Activated CD4-positive, alpha-beta T cell treated with anti-CD3 and anti-CD28 coated beads, Interleukin-2, amount 10 ng/mL, durations not matched to agents 7 days and 5 days (primary cell): Measurements from ENCODE around the gene HLA-DPB1. TPM values are rescaled to one million over a fixed set of nuclear protein-coding genes. Genes with fewer than 3 reads are reported as not detected.

ENCODE experiments used
- CTCF ChIA-PET: fragments of 350-600 bp; sonication (Branson Sonifier 250); formaldehyde crosslinking; loops from one replicate; lab custom pipeline; 2021; ENCODE audit warnings: antibody characterized with exemption; lab: Charles Lee
- POLR2A ChIA-PET: fragments of 350-600 bp; sonication (Branson Sonifier 250); formaldehyde crosslinking; loops from one replicate; lab custom pipeline; 2021; ENCODE audit warnings: antibody characterized with exemption; lab: Charles Lee
- DNase-seq: peaks from one replicate; pipeline ENCODE4 v3.0.0-alpha.2; 2020
- H3K27ac Mint-ChIP-seq: one replicate; pipeline ENCODE4 v1.8.0; 2021; ENCODE audit warnings: mild to moderate bottlenecking, moderate library complexity, mixed read lengths
- H3K27me3 Mint-ChIP-seq: one replicate; pipeline ENCODE4 v1.8.0; 2021; ENCODE audit warnings: mixed read lengths
- H3K36me3 Mint-ChIP-seq: one replicate; pipeline ENCODE4 v1.8.0; 2021; ENCODE audit warnings: low read depth, mixed read lengths
- H3K4me1 Mint-ChIP-seq: one replicate; pipeline ENCODE4 v1.8.0; 2021; ENCODE audit warnings: mixed read lengths
- H3K4me3 Mint-ChIP-seq: one replicate; pipeline ENCODE4 v1.8.0; 2021; ENCODE audit warnings: mild to moderate bottlenecking, moderate library complexity, mixed read lengths
- H3K9me3 Mint-ChIP-seq: one replicate; pipeline ENCODE4 v1.8.0; 2021; ENCODE audit warnings: mixed read lengths
- total RNA-seq, 2 experiments: library from RNA; stranded (reverse); gene quantifications; one replicate each; pipeline ENCODE4 v1.2.3, GENCODE V29; 2021

The HLA-DPB1 gene
- total RNA-seq, 2 experiments from 2014 or later = 24.7 to 26.2 TPM

DNA sequence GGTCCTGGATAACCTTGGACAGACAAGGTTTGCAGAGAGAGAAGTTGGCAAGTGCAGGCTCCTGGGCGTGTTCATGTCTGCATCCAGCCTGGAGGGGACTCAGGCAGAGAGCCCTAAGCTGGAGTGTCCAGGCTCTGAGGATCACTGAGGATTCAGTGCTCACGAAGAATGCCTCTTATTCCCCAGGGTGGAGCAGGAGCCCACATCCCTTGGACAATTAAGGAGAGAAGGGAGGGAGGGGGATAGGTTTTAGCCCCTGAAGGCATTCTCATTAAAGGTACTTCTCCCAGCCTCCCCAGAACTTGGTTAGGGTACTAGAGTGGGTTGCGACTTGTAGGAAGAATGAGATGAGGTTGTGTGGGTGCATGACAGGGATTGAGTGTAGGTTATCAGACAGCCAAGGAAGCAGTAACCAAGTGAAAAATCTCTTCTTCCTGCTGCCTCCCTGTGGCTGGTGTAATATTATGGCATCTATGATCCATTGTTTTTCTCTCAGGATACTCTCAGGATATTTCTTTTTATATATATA lies 680 bp downstream of the HLA-DPB1 start:
- peaks cover 5% of the 10 kb centered on the region for H3K27me3 Mint-ChIP-seq
- no peak for DNase-seq
- no peaks in the 10 kb centered on the region for H3K9me3 Mint-ChIP-seq
- H3K4me3 Mint-ChIP-seq = peak overlapping the region; percentile 72
- ChIA-PET CTCF (interaction anchor here (0.5 to 1.1 kb wide), 4 partner anchors 9 to 86 kb away, joined by 4 read pairs; no protein-coding TSS in a partner anchor), POLR2A (no interaction called here)
- peaks cover 43% of the 10 kb centered on the region for H3K4me1 Mint-ChIP-seq
- H3K27ac Mint-ChIP-seq = no peak overlapping the region
- no peaks in the 10 kb centered on the region for H3K36me3 Mint-ChIP-seq

DNA sequence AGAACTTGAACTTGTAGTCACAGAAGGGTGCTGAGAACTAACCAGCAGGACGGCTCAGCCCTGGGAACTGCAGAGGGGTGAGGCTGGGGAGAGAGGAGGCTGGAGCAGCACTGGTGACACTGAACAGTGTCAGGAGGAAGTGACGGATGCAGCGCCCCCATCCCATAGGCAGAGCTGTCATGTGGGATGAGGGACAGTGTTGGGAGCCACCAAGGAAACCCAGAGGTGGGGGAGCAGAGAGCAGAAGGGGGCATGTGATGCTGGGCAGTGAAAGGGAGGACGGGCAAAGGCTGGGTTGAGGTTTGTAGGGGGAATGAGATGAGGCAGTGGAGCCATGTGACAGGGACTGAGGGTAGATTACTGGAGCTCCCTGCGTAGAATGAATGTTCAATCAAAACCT lies 2.1 kb downstream of the HLA-DPB1 start:
- DNase-seq = no peak
- H3K9me3 Mint-ChIP-seq = no peaks in the 10 kb centered on the region
- H3K4me3 Mint-ChIP-seq = no peak overlapping the region
- ChIA-PET POLR2A (no interaction called here), CTCF (interaction anchor here (1.1 kb wide), 1 partner anchor 37 kb away, joined by 3 read pairs; no protein-coding TSS in a partner anchor)
- no peak overlapping the region for H3K27ac Mint-ChIP-seq
- H3K27me3 Mint-ChIP-seq = peaks cover 5% of the 10 kb centered on the region
- H3K4me1 Mint-ChIP-seq = peaks cover 46% of the 10 kb centered on the region
- no peaks in the 10 kb centered on the region for H3K36me3 Mint-ChIP-seq

DNA sequence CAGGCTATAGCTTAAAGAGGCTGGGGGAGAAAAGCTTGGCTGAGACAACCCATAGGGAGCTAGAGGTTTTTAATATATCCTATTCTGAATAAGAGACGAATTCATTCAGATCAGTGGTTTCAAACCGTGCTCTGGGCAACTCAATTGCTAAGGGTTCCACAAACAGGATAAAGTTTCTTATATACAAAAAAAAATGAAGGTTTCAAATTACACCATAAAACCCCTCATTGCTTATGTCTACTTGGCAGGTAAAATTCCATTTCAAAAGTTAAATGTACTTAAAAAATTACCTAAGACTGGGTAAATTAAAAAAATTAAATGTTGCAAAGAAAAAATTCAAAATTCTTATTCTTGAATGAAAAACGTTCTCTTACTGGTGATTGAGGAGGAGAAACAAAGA lies 2.7 kb downstream of the HLA-DPB1 start:
- CTCF ChIA-PET = interaction anchor here (1.1 kb wide), 1 partner anchor 38 kb away, joined by 3 read pairs; no protein-coding TSS in a partner anchor
- Mint-ChIP-seq H3K4me3 (no peak overlapping the region), H3K36me3 (no peaks in the 10 kb centered on the region), H3K9me3 (no peaks in the 10 kb centered on the region), H3K27me3 (peaks cover 5% of the 10 kb centered on the region), H3K4me1 (peaks cover 43% of the 10 kb centered on the region), H3K27ac (no peak overlapping the region)
- no peak for DNase-seq
- POLR2A ChIA-PET = no interaction called here

DNA sequence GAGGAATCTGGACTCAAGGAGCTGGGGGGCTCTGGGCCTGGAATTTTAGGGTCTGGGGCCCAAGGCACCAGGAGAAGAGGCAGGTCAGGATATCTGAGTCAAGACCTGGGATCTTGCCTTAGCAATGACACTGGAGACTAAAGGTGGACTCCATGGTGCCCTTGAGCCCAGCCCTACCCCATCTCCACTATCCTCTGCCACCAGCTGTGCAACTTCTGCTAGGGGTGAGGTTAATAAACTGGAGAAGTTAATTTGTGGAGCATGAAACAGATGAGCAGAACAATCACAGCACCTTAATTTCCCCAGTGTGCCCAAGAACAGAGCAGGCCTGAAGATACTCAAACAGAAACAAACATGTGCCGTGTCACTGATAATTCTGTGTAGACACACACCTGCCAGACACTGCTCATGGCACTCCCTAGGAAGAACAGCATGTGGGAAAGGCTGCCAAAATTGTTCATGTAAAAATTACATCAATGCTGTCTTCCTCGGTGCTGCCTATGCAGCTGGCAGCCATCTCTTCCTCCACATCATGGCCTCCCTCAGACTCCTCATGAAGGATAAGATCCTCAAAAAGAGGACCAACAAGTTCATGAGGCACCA lies 3.2 kb downstream of the HLA-DPB1 start:
- DNase-seq = no peak
- peaks cover 5% of the 10 kb centered on the region for H3K27me3 Mint-ChIP-seq
- H3K4me1 Mint-ChIP-seq = peaks cover 40% of the 10 kb centered on the region
- H3K9me3 Mint-ChIP-seq = no peaks in the 10 kb centered on the region
- no peaks in the 10 kb centered on the region for H3K36me3 Mint-ChIP-seq
- ChIA-PET POLR2A (no interaction called here), CTCF (interaction anchor here (1.1 kb wide), 1 partner anchor 38 kb away, joined by 3 read pairs; no protein-coding TSS in a partner anchor)
- no peak overlapping the region for H3K4me3 Mint-ChIP-seq
- no peak overlapping the region for H3K27ac Mint-ChIP-seq

DNA sequence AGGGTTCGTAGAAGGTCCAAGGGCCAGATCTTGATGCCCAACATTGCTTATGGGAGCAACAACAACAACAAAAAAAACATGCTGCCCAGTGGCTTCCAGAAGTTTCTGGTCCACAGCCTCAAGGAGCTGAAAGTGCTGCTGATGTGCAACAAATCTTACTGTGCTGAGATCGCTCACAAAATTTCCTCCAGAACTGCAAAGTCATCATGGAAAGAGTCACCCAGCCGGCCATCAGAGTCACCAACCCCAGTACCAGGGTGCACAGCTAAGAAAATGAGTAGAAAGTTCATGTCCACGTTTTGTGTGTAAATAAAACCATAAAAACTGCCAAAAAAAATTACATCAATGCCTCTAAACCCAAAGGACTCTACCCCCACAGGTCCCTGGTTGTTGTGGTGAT lies 3.8 kb downstream of the HLA-DPB1 start:
- H3K27ac Mint-ChIP-seq = no peak overlapping the region

DNA sequence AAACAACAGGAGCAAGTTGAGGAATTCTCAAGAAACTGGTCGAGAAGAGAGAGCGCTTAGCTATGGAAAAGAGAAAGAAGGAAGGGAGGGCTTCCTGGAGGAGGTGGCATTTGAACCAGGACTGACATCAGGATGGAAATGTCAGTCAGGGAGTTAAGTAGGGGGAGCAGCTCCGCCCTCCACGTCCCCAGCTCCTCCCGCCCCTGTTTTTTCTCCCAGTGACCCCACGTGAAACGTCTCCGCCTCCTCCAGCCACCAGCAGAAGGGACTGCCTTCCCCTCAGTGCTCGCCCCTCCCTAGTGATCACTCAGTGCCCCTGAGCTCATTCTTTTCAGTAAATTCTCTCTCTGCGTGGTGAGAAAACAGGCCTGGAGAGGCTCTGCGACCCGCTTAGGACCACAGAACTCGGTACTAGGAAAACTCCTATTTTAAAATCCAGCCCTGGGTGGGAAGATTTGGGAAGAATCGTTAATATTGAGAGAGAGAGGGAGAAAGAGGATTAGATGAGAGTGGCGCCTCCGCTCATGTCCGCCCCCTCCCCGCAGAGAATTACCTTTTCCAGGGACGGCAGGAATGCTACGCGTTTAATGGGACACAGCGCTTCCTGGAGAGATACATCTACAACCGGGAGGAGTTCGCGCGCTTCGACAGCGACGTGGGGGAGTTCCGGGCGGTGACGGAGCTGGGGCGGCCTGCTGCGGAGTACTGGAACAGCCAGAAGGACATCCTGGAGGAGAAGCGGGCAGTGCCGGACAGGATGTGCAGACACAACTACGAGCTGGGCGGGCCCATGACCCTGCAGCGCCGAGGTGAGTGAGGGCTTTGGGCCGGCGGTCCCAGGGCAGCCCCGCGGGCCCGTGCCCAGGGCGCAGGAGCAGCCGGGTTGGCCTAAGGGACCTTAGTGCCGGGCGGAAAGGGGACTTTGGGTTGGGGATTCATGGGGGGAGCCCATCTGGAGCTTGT lies 4.6 kb downstream of the HLA-DPB1 start:
- H3K27ac Mint-ChIP-seq = peak overlapping the region; percentile 68
- no peak for DNase-seq
- H3K27me3 Mint-ChIP-seq = peaks cover 5% of the 10 kb centered on the region
- H3K4me3 Mint-ChIP-seq = no peak overlapping the region
- CTCF ChIA-PET = no interaction called here
- H3K36me3 Mint-ChIP-seq = no peaks in the 10 kb centered on the region
- POLR2A ChIA-PET = interaction anchor here (1.2 kb wide), 1 partner anchor 49 kb away, joined by 5 read pairs; no protein-coding TSS in a partner anchor
- peaks cover 35% of the 10 kb centered on the region for H3K4me1 Mint-ChIP-seq
- H3K9me3 Mint-ChIP-seq = no peaks in the 10 kb centered on the region

More for the DNA sequence above, 3.8 kb downstream of the HLA-DPB1 start:
- ChIA-PET POLR2A (interaction anchor here (1.2 kb wide), 1 partner anchor 50 kb away, joined by 5 read pairs; no protein-coding TSS in a partner anchor), CTCF (no interaction called here)
- no peak for DNase-seq
- Mint-ChIP-seq H3K4me1 (peaks cover 40% of the 10 kb centered on the region), H3K27me3 (peaks cover 5% of the 10 kb centered on the region), H3K4me3 (no peak overlapping the region), H3K36me3 (no peaks in the 10 kb centered on the region), H3K9me3 (no peaks in the 10 kb centered on the region)

DNA sequence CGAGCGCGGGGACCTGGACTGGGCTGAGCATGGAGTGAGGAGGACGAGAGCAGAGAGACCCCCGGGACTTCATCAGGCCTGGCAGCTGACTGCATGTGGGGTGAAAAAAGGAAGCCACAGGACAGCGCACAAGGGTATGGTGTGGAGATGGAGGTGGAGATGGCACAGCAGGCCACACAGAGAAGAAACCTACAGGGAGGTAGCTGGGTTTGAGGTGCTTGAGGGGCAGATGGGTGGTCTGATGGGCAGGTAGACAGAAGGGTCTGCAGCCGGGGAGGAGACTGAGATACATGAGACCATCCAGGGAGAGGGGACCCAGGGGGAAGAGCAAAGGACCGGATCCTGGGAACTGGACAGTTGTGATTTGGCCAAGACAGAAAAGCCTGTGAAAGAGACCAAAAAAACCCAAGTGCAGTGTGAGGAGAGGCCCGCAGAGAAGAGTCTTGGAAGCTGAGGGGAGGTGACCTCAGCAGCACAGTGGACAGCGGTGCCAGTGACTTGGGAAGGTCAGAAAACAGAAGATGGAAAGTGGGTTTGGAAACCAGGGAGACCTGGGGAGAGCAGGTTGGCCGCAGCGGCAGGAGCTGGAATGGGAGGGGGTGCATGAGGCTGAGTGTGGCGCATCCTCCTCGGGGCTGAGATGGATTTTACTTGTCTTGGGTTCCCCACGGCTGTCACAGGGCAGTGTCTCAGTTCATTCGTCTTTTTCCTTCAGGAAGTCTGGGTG lies 5.5 kb downstream of the HLA-DPB1 start:
- Mint-ChIP-seq H3K27me3 (peaks cover 5% of the 10 kb centered on the region), H3K4me1 (peaks cover 27% of the 10 kb centered on the region), H3K36me3 (no peaks in the 10 kb centered on the region), H3K9me3 (no peaks in the 10 kb centered on the region), H3K4me3 (no peak overlapping the region), H3K27ac (peak overlapping the region; percentile 39)
- ChIA-PET POLR2A (interaction anchor here (1.2 kb wide), 1 partner anchor 48 kb away, joined by 5 read pairs; no protein-coding TSS in a partner anchor), CTCF (interaction anchor here (0.8 to 1.6 kb wide), 3 partner anchors 17 to 167 kb away, joined by 3 to 4 read pairs (median 4); no protein-coding TSS in a partner anchor)
- DNase-seq = no peak

DNA sequence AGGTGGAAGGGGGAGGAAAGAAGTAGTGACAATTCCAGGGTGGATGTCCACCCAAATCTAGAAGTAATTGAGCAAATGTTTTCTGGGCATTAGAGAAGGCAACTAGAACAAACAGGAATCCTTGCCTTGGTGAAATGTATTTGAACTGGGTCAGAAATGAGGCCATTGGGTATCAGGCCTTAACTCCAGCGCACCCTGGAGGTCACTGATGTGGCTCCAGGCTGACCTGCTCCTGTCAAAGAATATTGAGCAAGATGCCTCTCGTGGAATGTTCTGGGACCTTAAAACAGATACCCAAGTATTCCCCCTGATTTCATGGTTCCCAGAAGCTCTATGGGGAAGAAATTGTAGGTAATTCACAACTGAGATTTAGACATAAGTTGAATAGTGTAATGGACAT lies 6.9 kb downstream of the HLA-DPB1 start:
- Mint-ChIP-seq H3K27ac (no peak overlapping the region), H3K9me3 (no peaks in the 10 kb centered on the region), H3K36me3 (no peaks in the 10 kb centered on the region), H3K27me3 (peaks cover 5% of the 10 kb centered on the region), H3K4me1 (peaks cover 20% of the 10 kb centered on the region), H3K4me3 (no peak overlapping the region)
- CTCF ChIA-PET = interaction anchor here (1.6 kb wide), 1 partner anchor 15 kb away, joined by 4 read pairs; no protein-coding TSS in a partner anchor
- POLR2A ChIA-PET = no interaction called here
- no peak for DNase-seq

DNA sequence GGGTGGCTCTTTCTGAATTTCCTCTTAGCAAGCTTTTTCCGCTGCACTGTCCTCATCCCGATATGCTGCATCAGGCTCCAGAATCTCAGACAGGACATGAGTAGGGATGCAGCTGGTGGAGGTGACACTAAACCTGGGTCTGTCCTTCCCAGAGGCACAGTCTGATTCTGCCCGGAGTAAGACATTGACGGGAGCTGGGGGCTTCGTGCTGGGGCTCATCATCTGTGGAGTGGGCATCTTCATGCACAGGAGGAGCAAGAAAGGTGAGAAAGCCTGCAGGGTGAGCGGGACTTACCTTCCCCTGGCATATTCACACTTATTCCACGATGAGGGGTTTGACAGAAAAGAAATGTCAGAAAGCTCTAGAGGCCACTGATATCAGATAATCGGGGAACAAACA lies 9.8 kb downstream of the HLA-DPB1 start:
- peaks cover 5% of the 10 kb centered on the region for H3K27me3 Mint-ChIP-seq
- H3K36me3 Mint-ChIP-seq = no peaks in the 10 kb centered on the region
- CTCF ChIA-PET = interaction anchor here (0.5 kb wide), 1 partner anchor 273 kb away, joined by 4 read pairs; no protein-coding TSS in a partner anchor
- no peaks in the 10 kb centered on the region for H3K9me3 Mint-ChIP-seq
- H3K4me3 Mint-ChIP-seq = no peak overlapping the region
- DNase-seq = no peak
- peaks cover 20% of the 10 kb centered on the region for H3K4me1 Mint-ChIP-seq
- H3K27ac Mint-ChIP-seq = no peak overlapping the region
- POLR2A ChIA-PET = no interaction called here

DNA sequence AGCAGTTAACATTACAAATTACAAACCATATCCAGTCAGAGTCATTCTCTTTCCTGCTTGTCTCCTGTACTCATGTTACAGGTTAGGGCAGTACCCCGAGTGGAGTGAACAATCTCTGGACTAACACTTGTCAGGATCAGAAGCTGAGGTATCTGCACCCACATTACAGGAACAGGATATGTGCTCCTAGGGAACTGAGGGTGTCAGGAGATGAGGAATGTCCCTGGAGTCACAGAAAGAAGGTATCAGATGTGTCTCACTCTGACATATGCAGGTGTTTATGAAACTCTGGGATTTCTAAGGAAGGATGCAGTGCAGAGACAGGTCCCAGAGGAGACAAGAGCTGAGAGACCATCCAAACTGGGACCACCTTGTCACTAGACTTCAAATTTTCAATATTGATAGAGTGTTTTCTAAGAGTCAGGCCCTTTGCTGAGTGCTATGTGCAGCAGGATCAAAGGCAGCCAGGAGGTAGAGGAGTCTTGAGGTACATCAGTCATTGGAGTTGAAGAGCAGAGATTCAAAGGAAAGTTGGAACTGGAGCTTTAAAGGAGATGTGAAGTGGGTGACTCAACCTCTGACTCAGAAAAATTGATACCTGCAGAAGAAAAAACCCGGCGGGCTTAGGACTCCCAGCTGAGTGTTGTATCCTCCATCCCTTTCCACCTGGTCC lies 12.6 kb downstream of the HLA-DPB1 start:
- peaks cover 5% of the 10 kb centered on the region for H3K27me3 Mint-ChIP-seq
- ChIA-PET CTCF (interaction anchor here (0.6 to 1.5 kb wide), 3 partner anchors 13 to 74 kb away, joined by 4 to 6 read pairs (median 4); partner anchors contain the start of gene HLA-DPB1), POLR2A (interaction anchor here (0.6 kb wide), 1 partner anchor 115 kb away, joined by 4 read pairs; no protein-coding TSS in a partner anchor)
- H3K36me3 Mint-ChIP-seq = no peaks in the 10 kb centered on the region
- no peak for DNase-seq
- H3K4me3 Mint-ChIP-seq = no peak overlapping the region
- H3K9me3 Mint-ChIP-seq = no peaks in the 10 kb centered on the region
- no peak overlapping the region for H3K27ac Mint-ChIP-seq
- H3K4me1 Mint-ChIP-seq = no peaks in the 10 kb centered on the region

DNA sequence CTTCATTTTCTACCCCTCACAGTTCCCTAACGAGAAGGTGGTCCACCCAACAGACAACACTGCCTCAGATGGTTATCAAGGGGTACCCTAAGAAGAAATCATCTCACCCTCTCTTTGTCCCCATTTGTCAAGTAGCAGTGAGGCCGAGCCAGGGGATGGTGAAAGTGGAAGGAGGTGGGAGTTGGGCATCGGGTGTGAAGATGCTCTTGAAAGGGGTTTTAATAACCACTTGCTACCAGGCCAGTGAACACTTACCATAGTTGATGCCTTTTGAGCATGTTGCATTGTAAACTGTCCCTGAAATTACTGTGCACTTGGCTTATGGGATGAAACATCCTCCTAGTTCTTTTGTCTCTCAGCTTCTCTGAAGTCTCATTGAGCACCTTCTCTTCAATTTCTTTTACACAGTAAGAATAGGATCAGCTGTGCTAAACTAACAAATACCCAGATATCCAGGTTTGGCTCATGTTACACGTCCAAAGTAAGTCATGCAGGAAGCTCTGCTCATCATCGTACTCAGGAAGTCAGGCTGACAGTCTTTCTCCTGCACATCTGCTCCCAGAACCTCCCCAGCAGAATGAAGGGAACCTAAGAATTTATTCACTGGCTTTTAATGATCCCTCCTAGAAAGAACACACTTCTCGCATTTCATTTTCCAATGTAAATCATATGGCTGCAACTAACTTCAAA lies 13.3 kb downstream of the HLA-DPB1 start:
- H3K4me3 Mint-ChIP-seq = no peak overlapping the region
- DNase-seq = no peak
- H3K9me3 Mint-ChIP-seq = no peaks in the 10 kb centered on the region
- no peaks in the 10 kb centered on the region for H3K4me1 Mint-ChIP-seq
- CTCF ChIA-PET = interaction anchor here (0.6 to 1.5 kb wide), 3 partner anchors 13 to 73 kb away, joined by 4 to 6 read pairs (median 4); partner anchors contain the start of gene HLA-DPB1
- POLR2A ChIA-PET = no interaction called here
- no peaks in the 10 kb centered on the region for H3K36me3 Mint-ChIP-seq
- H3K27me3 Mint-ChIP-seq = peaks cover 5% of the 10 kb centered on the region
- no peak overlapping the region for H3K27ac Mint-ChIP-seq
